ENCODE data around the gene CAPN2.

CAPN2 gene

GRCh38 chr1:223763881-223764280 lies 51.5 kb downstream of the CAPN2 start:
- DNase-seq, result peak; percentile 2
- no peak overlapping the region for H3K27ac ChIP-seq (ENCODE audit: low read length)
- no peak overlapping the region for H3K4me2 ChIP-seq (ENCODE audit: low read depth, low read length)
- H3K9ac ChIP-seq (ENCODE audit: low read length), result no peak overlapping the region
- no peaks in the 10 kb centered on the region for H3F3A ChIP-seq (ENCODE audit: insufficient read depth, low read length)
- H3K27me3 ChIP-seq (replicated peaks; ENCODE audit: insufficient read depth, low read length), result no peaks in the 10 kb centered on the region
- H4K20me1 ChIP-seq (ENCODE audit: insufficient read depth, low read length), result no peaks in the 10 kb centered on the region
- H3K4me1 ChIP-seq (ENCODE audit: low read length), result no peaks in the 10 kb centered on the region
- no peaks in the 10 kb centered on the region for H3K9me2 ChIP-seq (replicated peaks; ENCODE audit: insufficient read depth, low read length)
- H3K79me2 ChIP-seq (ENCODE audit: low read length), result no peaks in the 10 kb centered on the region
- TF ChIP-seq EZH2 (optimal IDR thresholded peaks at IDR 0.05; ENCODE audit: low read depth, low read length) (no peak), EZH2phosphoT487 (IDR thresholded peaks at IDR 0.05; ENCODE audit: low read length) (no peak), CTCF (IDR thresholded peaks at IDR 0.05; ENCODE audit: low read length) (no peak)
- H3K36me3 ChIP-seq (replicated peaks; ENCODE audit: insufficient read depth, low read length), result no peaks in the 10 kb centered on the region; the same call in 1 of the 2 replicates
- H2AFZ ChIP-seq (ENCODE audit: low read length), result no peak overlapping the region
- no peaks in the 10 kb centered on the region for H3K9me3 ChIP-seq (replicated peaks; ENCODE audit: insufficient read depth, low read length)
- no peak overlapping the region for H3K4me3 ChIP-seq (ENCODE audit: low read length)

GRCh38 chr1:223765036-223765718 lies 52.8 kb downstream of the CAPN2 start:
- no peaks in the 10 kb centered on the region for H4K20me1 ChIP-seq (ENCODE audit: insufficient read depth, low read length)
- no peak for TF ChIP-seq EZH2phosphoT487 (IDR thresholded peaks at IDR 0.05; ENCODE audit: low read length)
- no peak for TF ChIP-seq EZH2 (optimal IDR thresholded peaks at IDR 0.05; ENCODE audit: low read depth, low read length)
- no peak for TF ChIP-seq CTCF (IDR thresholded peaks at IDR 0.05; ENCODE audit: low read length)
- H3K9me3 ChIP-seq (replicated peaks; ENCODE audit: insufficient read depth, low read length), result no peaks in the 10 kb centered on the region
- H3K27ac ChIP-seq (ENCODE audit: low read length), result no peak overlapping the region
- H3K4me1 ChIP-seq (ENCODE audit: low read length), result no peaks in the 10 kb centered on the region
- H3K27me3 ChIP-seq (replicated peaks; ENCODE audit: insufficient read depth, low read length), result no peaks in the 10 kb centered on the region
- H3K4me2 ChIP-seq (ENCODE audit: low read depth, low read length), result no peak overlapping the region
- no peak overlapping the region for H2AFZ ChIP-seq (ENCODE audit: low read length)
- peaks cover 2% of the 10 kb centered on the region; the same call in 1 of the 2 replicates for H3K36me3 ChIP-seq (replicated peaks; ENCODE audit: insufficient read depth, low read length)
- DNase-seq, result peak; percentile 5
- no peaks in the 10 kb centered on the region for H3K9me2 ChIP-seq (replicated peaks; ENCODE audit: insufficient read depth, low read length)
- no peaks in the 10 kb centered on the region for H3F3A ChIP-seq (ENCODE audit: insufficient read depth, low read length)
- H3K9ac ChIP-seq (ENCODE audit: low read length), result no peak overlapping the region
- no peaks in the 10 kb centered on the region for H3K79me2 ChIP-seq (ENCODE audit: low read length)
- H3K4me3 ChIP-seq (ENCODE audit: low read length), result no peak overlapping the region

- DNase-seq, result no peak
- Histone ChIP-seq H3K4me1 (ENCODE audit: low read length) (no peaks in the 10 kb centered on the region), H3K79me2 (ENCODE audit: low read length) (no peaks in the 10 kb centered on the region), H3K9ac (ENCODE audit: low read length) (no peak overlapping the region), H3F3A (ENCODE audit: insufficient read depth, low read length) (no peaks in the 10 kb centered on the region), H3K4me2 (ENCODE audit: low read depth, low read length) (no peak overlapping the region), H3K27me3 (replicated peaks; ENCODE audit: insufficient read depth, low read length) (no peaks in the 10 kb centered on the region), H3K36me3 (replicated peaks; ENCODE audit: insufficient read depth, low read length) (peaks cover 4% of the 10 kb centered on the region; the same call in 1 of the 2 replicates), H2AFZ (ENCODE audit: low read length) (no peak overlapping the region), H3K9me3 (replicated peaks; ENCODE audit: insufficient read depth, low read length) (no peaks in the 10 kb centered on the region), H3K9me2 (replicated peaks; ENCODE audit: insufficient read depth, low read length) (no peaks in the 10 kb centered on the region), H4K20me1 (ENCODE audit: insufficient read depth, low read length) (no peaks in the 10 kb centered on the region), H3K4me3 (ENCODE audit: low read length) (no peak overlapping the region), H3K27ac (ENCODE audit: low read length) (no peak overlapping the region)
- TF ChIP-seq EZH2 (optimal IDR thresholded peaks at IDR 0.05; ENCODE audit: low read depth, low read length) (no peak), CTCF (IDR thresholded peaks at IDR 0.05; ENCODE audit: low read length) (no peak), EZH2phosphoT487 (IDR thresholded peaks at IDR 0.05; ENCODE audit: low read length) (no peak)
Observed at GRCh38 chr1:223765719-223766340, 53.5 kb downstream of the CAPN2 start.
